GM12878 (cell line): ENCODE data around the gene SLC6A17. TPM values are rescaled to one million over a fixed set of nuclear protein-coding genes. Genes with fewer than 3 reads are reported as not detected.

Experiments used
- ATF2 ChIP-seq: IDR thresholded peaks from 2 replicates; pipeline ENCODE4 v1.6.1; 2012; ENCODE audit warnings: low read length, inconsistent platforms
- BHLHE40 ChIP-seq, 2 experiments: fragments of 450-650 bp in 1 of 2; IDR thresholded peaks; 2 replicates each; pipeline ENCODE4 v1.6.1; 2011 to 2017; ENCODE audit warnings: low read depth in 2 of 2, borderline replicate concordance in 1 of 2, improper control_type of control experiment in 1 of 2, low read length in 1 of 2, mild to moderate bottlenecking in 1 of 2
- CBX3 ChIP-seq: fragments of 200-600 bp; sonication (generic); IDR thresholded peaks from 2 replicates; pipeline ENCODE4 v1.6.1; 2016; ENCODE audit warnings: low read depth, borderline replicate concordance
- CREB1 ChIP-seq: IDR thresholded peaks from 2 replicates; pipeline ENCODE4 v1.6.1; 2012; ENCODE audit warnings: low read depth, mild to moderate bottlenecking, inconsistent platforms
- EGR1 ChIP-seq, 2 experiments: IDR thresholded peaks; 1 replicate in 1 of 2; 2 replicates in 1 of 2; pipeline ENCODE4 v1.6.1; 2011 to 2012; ENCODE audit warnings: low read depth in 2 of 2, low read length in 2 of 2, borderline replicate concordance in 1 of 2, mild to moderate bottlenecking in 1 of 2, moderate library complexity in 1 of 2
- FOS ChIP-seq: IDR thresholded peaks from 3 replicates; pipeline ENCODE4 v1.6.1; 2011; ENCODE audit warnings: borderline replicate concordance; ENCODE audit not compliant: insufficient read length; ENCODE audit errors: extremely low read depth
- HDGF ChIP-seq: fragments of 450-650 bp; IDR thresholded peaks from 2 replicates; pipeline ENCODE4 v1.6.1; 2016; ENCODE audit warnings: antibody characterized with exemption
- IKZF1 ChIP-seq: fragments of 450-650 bp; conservative IDR thresholded peaks from 2 replicates; pipeline ENCODE4 v1.6.1; 2017; ENCODE audit warnings: antibody characterized with exemption, mild to moderate bottlenecking
- MEF2B ChIP-seq: fragments of 450-650 bp; IDR thresholded peaks from 2 replicates; pipeline ENCODE4 v1.6.1; 2018; ENCODE audit warnings: mild to moderate bottlenecking, moderate library complexity; ENCODE audit not compliant: partially characterized antibody, poor library complexity, severe bottlenecking
- NKRF ChIP-seq: fragments of 450-650 bp; conservative IDR thresholded peaks from 2 replicates; pipeline ENCODE4 v1.6.1; 2017; ENCODE audit warnings: mild to moderate bottlenecking, moderate library complexity
- NR2C1 ChIP-seq: fragments of 450-650 bp; IDR thresholded peaks from 2 replicates; pipeline ENCODE4 v1.6.1; 2017; ENCODE audit warnings: antibody characterized with exemption, mild to moderate bottlenecking, moderate library complexity
- POLR2AphosphoS5 ChIP-seq: IDR thresholded peaks from 2 replicates; pipeline ENCODE4 v1.6.1; 2011; ENCODE audit warnings: mild to moderate bottlenecking, low read length, inconsistent platforms
- PRDM15 ChIP-seq: fragments of 450-650 bp; formaldehyde crosslinking; IDR thresholded peaks from 2 replicates; pipeline ENCODE4 v1.4.0; 2020; ENCODE audit warnings: mild to moderate bottlenecking, moderate library complexity
- RAD51 ChIP-seq: fragments of 450-650 bp; IDR thresholded peaks from 2 replicates; pipeline ENCODE4 v1.6.1; 2016; ENCODE audit warnings: moderate library complexity, mild to moderate bottlenecking, inconsistent platforms
- RFX5 ChIP-seq: IDR thresholded peaks from 2 replicates; pipeline ENCODE4 v1.6.1; 2011; ENCODE audit warnings: low read depth, low read length, improper control_type of control experiment
- SRF ChIP-seq, 2 experiments: IDR thresholded peaks; 2 replicates each; pipeline ENCODE4 v1.6.1; 2011; ENCODE audit warnings: low read depth in 2 of 2, low read length in 2 of 2, mild to moderate bottlenecking in 1 of 2, moderate library complexity in 1 of 2
- STAT3 ChIP-seq: IDR thresholded peaks from 2 replicates; pipeline ENCODE4 v1.6.1; 2011; ENCODE audit warnings: low read depth, low read length, improper control_type of control experiment
- SUZ12 ChIP-seq: fragments of 200-600 bp; sonication (generic); IDR thresholded peaks from one replicate; pipeline ENCODE4 v1.6.1; 2018; ENCODE audit warnings: antibody characterized with exemption, mild to moderate bottlenecking; ENCODE audit not compliant: unreplicated experiment
- TAF1 ChIP-seq: IDR thresholded peaks from 2 replicates; pipeline ENCODE4 v1.6.1; 2011; ENCODE audit warnings: mild to moderate bottlenecking, low read depth, low read length, borderline replicate concordance
- TCF12 ChIP-seq: IDR thresholded peaks from 2 replicates; pipeline ENCODE4 v1.6.1; 2011; ENCODE audit warnings: low read depth, mild to moderate bottlenecking, low read length
- TCF3 ChIP-seq: IDR thresholded peaks from 2 replicates; pipeline ENCODE4 v1.6.1; 2012; ENCODE audit warnings: low read depth, mild to moderate bottlenecking, low read length, borderline replicate concordance; ENCODE audit not compliant: insufficient read depth
- ZBED1 ChIP-seq: IDR thresholded peaks from 2 replicates; pipeline ENCODE4 v1.6.1; 2016; ENCODE audit warnings: borderline replicate concordance
- ZNF622 ChIP-seq: fragments of 450-650 bp; IDR thresholded peaks from 2 replicates; pipeline ENCODE4 v1.6.1; 2017; ENCODE audit warnings: mild to moderate bottlenecking, inconsistent platforms
- polyA plus RNA-seq, 11 experiments: library from polyadenylated mRNA; depleted of rRNA in 4 of 11; unstranded in 6 of 11; stranded (reverse) in 5 of 11; fragments of >200 nt; fragmentation: Nextera tagmentation in 4 of 11; fragmentation: Illumina TruSeq in 1 of 11; extraction: Ambion mirVana in 4 of 11; extraction: Trizol in 1 of 11; gene quantifications; 1 replicate in 1 of 11; 2 replicates in 10 of 11; pipeline versions ENCODE4 v1.2.1 to v1.2.3, GENCODE V29; 2011 to 2016; ENCODE audit warnings: inconsistent platforms in 2 of 11, missing spikeins in 2 of 11, low read depth in 1 of 11
- total RNA-seq, 4 experiments: library from RNA; depleted of rRNA in 3 of 4; stranded (reverse); fragments of >200 nt in 3 of 4; fragmentation: Illumina TruSeq in 1 of 4; extraction: Trizol in 1 of 4; gene quantifications; 2 replicates each; pipeline versions ENCODE4 v1.2.1 to v1.2.3, GENCODE V29; 2013 to 2021
- TF ChIP-seq, protein P1 (sequence below): fragments of 450-650 bp; IDR thresholded peaks from 2 replicates; pipeline ENCODE4 v1.6.1; 2017; ENCODE audit warnings: low read depth, mild to moderate bottlenecking, moderate library complexity

Gene SLC6A17
- total and polyA plus RNA-seq, 10 of the 15 experiments (the other 5 are each of a cell fraction or from before 2014, with no cell fraction given) = not detected

DNA sequence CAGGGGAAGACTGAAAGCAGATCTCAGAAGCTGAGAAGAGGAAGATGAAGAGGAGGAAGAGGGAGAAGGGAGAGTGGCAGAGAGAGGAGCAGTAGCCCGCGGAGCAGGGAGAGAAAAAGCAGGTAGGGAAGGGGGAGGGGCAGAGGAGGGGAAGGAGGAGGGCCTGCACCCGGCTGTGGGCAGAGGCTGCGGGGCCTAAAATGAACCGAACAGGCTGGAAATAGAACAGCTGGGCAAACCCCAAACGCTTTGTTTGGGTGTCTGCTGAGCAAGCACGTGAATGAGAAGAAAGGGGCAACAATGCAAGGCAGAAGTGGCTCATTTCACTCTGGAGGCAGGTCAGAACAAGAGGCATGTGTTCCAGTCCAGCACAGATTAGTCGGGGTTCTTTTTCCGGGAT, 93.3 kb downstream of the SLC6A17 start (continued):
- TF ChIP-seq EGR1 (IDR thresholded peaks at IDR 0.05; ENCODE audit: borderline replicate concordance in 1 of 2, low read depth in 2 of 2, low read length in 2 of 2) (no peak), ZNF622 (no peak), IKZF1 (peak; percentile 63), NKRF (no peak), SRF (IDR thresholded peaks at IDR 0.05; ENCODE audit: low read depth in 2 of 2, low read length in 2 of 2) (no peak), PRDM15 (CRISPR knock-in tag) (no peak), CREB1 (no peak), RAD51 (peak; percentile 62), SUZ12 (no peak), TAF1 (no peak), BHLHE40 (IDR thresholded peaks at IDR 0.05; ENCODE audit: borderline replicate concordance in 1 of 2, low read depth in 2 of 2, low read length in 1 of 2) (peak; percentile 98), POLR2AphosphoS5 (no peak), ATF2 (0 out of 2 replicates have a peak, but pooled peaks have one; percentile 19), NR2C1 (no peak), RFX5 (no peak), CBX3 (no peak), TCF12 (no peak), MEF2B (peak; percentile 91), STAT3 (no peak), FOS (no peak), HDGF (peak; percentile 93), ZBED1 (no peak), TCF3 (no peak)
- TF ChIP-seq, protein P1, sequence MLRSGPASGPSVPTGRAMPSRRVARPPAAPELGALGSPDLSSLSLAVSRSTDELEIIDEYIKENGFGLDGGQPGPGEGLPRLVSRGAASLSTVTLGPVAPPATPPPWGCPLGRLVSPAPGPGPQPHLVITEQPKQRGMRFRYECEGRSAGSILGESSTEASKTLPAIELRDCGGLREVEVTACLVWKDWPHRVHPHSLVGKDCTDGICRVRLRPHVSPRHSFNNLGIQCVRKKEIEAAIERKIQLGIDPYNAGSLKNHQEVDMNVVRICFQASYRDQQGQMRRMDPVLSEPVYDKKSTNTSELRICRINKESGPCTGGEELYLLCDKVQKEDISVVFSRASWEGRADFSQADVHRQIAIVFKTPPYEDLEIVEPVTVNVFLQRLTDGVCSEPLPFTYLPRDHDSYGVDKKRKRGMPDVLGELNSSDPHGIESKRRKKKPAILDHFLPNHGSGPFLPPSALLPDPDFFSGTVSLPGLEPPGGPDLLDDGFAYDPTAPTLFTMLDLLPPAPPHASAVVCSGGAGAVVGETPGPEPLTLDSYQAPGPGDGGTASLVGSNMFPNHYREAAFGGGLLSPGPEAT = peak; percentile 72; the same call in 1 of the 2 replicates
